CD4-positive, alpha-beta memory T cell (primary cell): Measurements from ENCODE around the gene MEX3C. TPM values are rescaled to one million over a fixed set of nuclear protein-coding genes. Genes with fewer than 3 reads are reported as not detected.

Source experiments
- CTCF ChIA-PET: fragments of 350-600 bp; sonication (Branson Sonifier 250); formaldehyde crosslinking; loops from one replicate; lab custom pipeline; 2021; ENCODE audit warnings: inconsistent platforms; ENCODE audit not compliant: partially characterized antibody; lab: Charles Lee
- POLR2A ChIA-PET: fragments of 350-600 bp; sonication (Branson Sonifier 250); formaldehyde crosslinking; loops from one replicate; lab custom pipeline; 2021; ENCODE audit not compliant: partially characterized antibody; lab: Charles Lee
- DNase-seq, 5 donors: peaks; one replicate each; pipeline versions ENCODE4 v3.0.0 to v3.0.0-alpha.2; 2020 to 2022; ENCODE audit warnings: mixed read lengths in 1 of 5
- H3K27ac ChIP-seq: one replicate; pipeline ENCODE4 v1.7.0; 2013; ENCODE audit warnings: low read depth, low read length
- H3K27me3 ChIP-seq: 2 replicates; pipeline ENCODE4 v1.7.0; 2013; ENCODE audit warnings: mild to moderate bottlenecking, low read length, moderate library complexity; ENCODE audit not compliant: insufficient read depth
- H3K36me3 ChIP-seq: 2 replicates; pipeline ENCODE4 v1.7.0; 2013; ENCODE audit warnings: mild to moderate bottlenecking, low read length, moderate library complexity; ENCODE audit not compliant: insufficient read depth
- H3K4me1 ChIP-seq: 2 replicates; pipeline ENCODE4 v1.7.0; 2013; ENCODE audit warnings: mild to moderate bottlenecking, low read length, moderate library complexity; ENCODE audit not compliant: insufficient read depth
- H3K4me3 ChIP-seq, 2 donors: one replicate each; pipeline ENCODE4 v1.7.0; 2013; ENCODE audit warnings: low read length in 2 of 2, mild to moderate bottlenecking in 1 of 2
- H3K9me3 ChIP-seq, 2 donors: one replicate each; pipeline ENCODE4 v1.7.0; 2013; ENCODE audit warnings: low read length in 2 of 2, control low read depth in 1 of 2; ENCODE audit not compliant: control insufficient read depth in 1 of 2
- H3K27ac Mint-ChIP-seq, 7 donors: one replicate each; pipeline ENCODE4 v1.8.0; 2020 to 2021; ENCODE audit warnings: mixed read lengths in 7 of 7, mild to moderate bottlenecking in 6 of 7, inconsistent platforms in 3 of 7, moderate library complexity in 3 of 7
- H3K27me3 Mint-ChIP-seq, 2 donors: one replicate each; pipeline ENCODE4 v1.8.0; 2020 to 2021; ENCODE audit warnings: mixed read lengths in 2 of 2
- H3K36me3 Mint-ChIP-seq, 2 donors: one replicate each; pipeline ENCODE4 v1.8.0; 2020 to 2021; ENCODE audit warnings: mixed read lengths in 2 of 2, inconsistent platforms in 1 of 2, mild to moderate bottlenecking in 1 of 2
- H3K4me1 Mint-ChIP-seq, 4 donors: one replicate each; pipeline ENCODE4 v1.8.0; 2020 to 2021; ENCODE audit warnings: mixed read lengths in 4 of 4, mild to moderate bottlenecking in 1 of 4
- H3K4me3 Mint-ChIP-seq, 8 donors: one replicate each; pipeline ENCODE4 v1.8.0; 2020 to 2021; ENCODE audit warnings: mixed read lengths in 8 of 8, mild to moderate bottlenecking in 7 of 8, moderate library complexity in 6 of 8, inconsistent platforms in 3 of 8
- H3K9me3 Mint-ChIP-seq, 8 donors: one replicate each; pipeline ENCODE4 v1.8.0; 2020 to 2021; ENCODE audit warnings: mixed read lengths in 8 of 8, mild to moderate bottlenecking in 5 of 8, inconsistent platforms in 3 of 8, moderate library complexity in 1 of 8
- intact Hi-C: fragments of 100-400 bp; cut with micrococcal nuclease; formaldehyde crosslinking; loops from one replicate; pipeline ENCODE4 v1.15.1; 2023
- polyA plus RNA-seq, 2 donors: library from polyadenylated mRNA; unstranded; fragments of 300-500 nt; fragmentation: Illumina TruSeq; gene quantifications; one replicate each; pipeline ENCODE4 v1.2.3, GENCODE V29; 2021
- total RNA-seq, 2 experiments: library from RNA; stranded (reverse); gene quantifications; one replicate each; pipeline ENCODE4 v1.2.3, GENCODE V29; 2021

The MEX3C gene
- total RNA-seq: 10 to 100 TPM; 60.9 to 64.8 TPM
- polyA plus RNA-seq: 10 to 100 TPM in 1 of 2 donors, 1 to 10 TPM in 1; 3.5 to 10.5 TPM

DNA sequence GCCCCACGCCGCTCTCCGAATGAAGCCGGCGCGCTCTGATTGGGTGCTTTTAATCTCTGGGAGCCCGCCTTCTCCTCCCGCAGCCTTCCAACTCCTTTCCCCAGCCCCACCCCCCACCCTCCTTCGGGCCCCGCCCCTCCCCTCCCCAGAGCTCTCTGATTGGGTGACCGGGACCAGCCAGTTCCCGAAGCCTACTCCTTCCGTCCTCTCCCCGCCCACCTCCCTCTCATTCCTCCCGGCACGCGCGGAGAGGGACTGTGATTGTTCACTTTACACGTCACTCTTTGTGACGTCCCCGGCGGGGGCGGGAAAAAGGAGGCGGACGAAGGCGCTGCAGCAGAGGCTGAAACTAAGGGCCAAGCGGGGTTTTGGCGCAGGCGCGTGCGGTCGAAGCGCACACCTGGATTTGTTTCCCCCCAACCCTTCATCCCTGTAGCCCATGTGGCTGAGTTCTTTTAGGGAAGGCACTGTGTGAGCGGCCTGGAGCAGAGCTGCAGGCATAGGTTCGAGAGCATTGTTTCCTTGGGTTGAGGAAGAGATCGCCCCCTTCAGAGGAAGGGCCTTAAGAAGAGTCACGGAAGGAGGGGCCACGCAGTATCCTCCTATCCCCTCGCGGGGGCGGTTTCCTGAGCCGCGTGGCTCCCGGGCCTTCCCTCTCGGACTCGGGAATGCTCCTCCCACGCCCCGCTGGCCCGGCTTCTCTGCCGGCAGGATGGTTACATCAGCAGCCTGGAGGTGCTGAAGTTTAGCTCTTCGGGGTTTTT lies at the start of gene MEX3C:
Gene MEX3C, minus strand, starts transcription at position 21 of the 764 bp plus-strand sequence. CDS start 361 bp downstream, outside the sequence.
- Mint-ChIP-seq H3K4me1 (peaks cover 20 to 39% (median 27%) of the 10 kb centered on the region in 4 donors), H3K27me3 (no peaks in the 10 kb centered on the region), H3K27ac (peak within 1 kb of the TSS; percentile 95 to 99 (median 98)), H3K36me3 (peaks cover 0 to 14% of the 10 kb centered on the region in 2 donors), H3K4me3 (peak within 1 kb of the TSS; percentile 95 to 98 (median 97)), H3K9me3 (no peaks in the 10 kb centered on the region)
- ChIA-PET CTCF (interaction anchor here (0.9 to 4.3 kb wide), 8 partner anchors 17 to 319 kb away, joined by 3 to 30 read pairs (median 4); partner anchors contain the start of gene ME2), POLR2A (interaction anchor here (0.7 to 4.7 kb wide), 10 partner anchors 8 to 319 kb away, joined by 3 to 106 read pairs (median 20); partner anchors contain the start of genes ELAC1, ME2 and SMAD4)
- intact Hi-C loops: loop anchor here (1.0 to 10.0 kb wide), 8 partner anchors 46 to 1703 kb away; partner anchors contain the start of genes ACAA2, CXXC1, ELAC1 and ME2
- DNase-seq: peak; percentile 98 to 99 (median 99)
- no peaks in the 10 kb centered on the region for H3K9me3 ChIP-seq
- H3K27ac ChIP-seq: peak within 1 kb of the TSS; percentile 77
- no peaks in the 10 kb centered on the region for H3K36me3 ChIP-seq
- peaks cover 24% of the 10 kb centered on the region for H3K4me1 ChIP-seq
- peak within 1 kb of the TSS; percentile 76 to 94 for H3K4me3 ChIP-seq
- no peaks in the 10 kb centered on the region for H3K27me3 ChIP-seq

DNA sequence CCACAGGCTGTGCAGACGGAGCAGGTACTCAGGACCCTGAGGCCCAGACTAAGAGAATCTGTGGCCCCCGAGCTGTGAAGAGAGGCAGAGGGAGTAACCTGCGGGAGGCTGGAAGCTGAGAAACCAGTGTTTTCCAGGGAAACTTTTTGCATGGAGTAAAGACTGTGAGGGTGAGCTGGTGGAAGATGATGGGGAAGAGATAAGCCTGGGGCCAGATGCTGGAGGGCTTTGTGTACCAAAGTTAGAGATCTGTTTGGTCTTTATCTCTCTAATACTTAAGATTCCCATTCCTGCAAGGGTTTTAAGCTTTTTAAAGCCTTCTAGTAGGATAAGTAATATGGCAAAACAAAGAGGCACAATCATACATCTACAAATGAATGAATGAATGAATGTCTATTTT lies 43.7 kb upstream of the MEX3C start:
- Mint-ChIP-seq H3K27ac (no peak overlapping the region), H3K27me3 (peaks cover 0 to 2% of the 10 kb centered on the region in 2 donors), H3K4me1 (no peaks in the 10 kb centered on the region), H3K4me3 (no peak overlapping the region), H3K9me3 (peaks cover 0 to 3% (median 0%) of the 10 kb centered on the region in 8 donors), H3K36me3 (no peaks in the 10 kb centered on the region)
- no peak for DNase-seq
- intact Hi-C loops: no loop called here
- H3K9me3 ChIP-seq: no peaks in the 10 kb centered on the region
- POLR2A ChIA-PET: no interaction called here
- no peaks in the 10 kb centered on the region for H3K4me1 ChIP-seq
- H3K4me3 ChIP-seq: no peak overlapping the region
- H3K36me3 ChIP-seq: no peaks in the 10 kb centered on the region
- no peak overlapping the region for H3K27ac ChIP-seq
- CTCF ChIA-PET: no interaction called here
- H3K27me3 ChIP-seq: no peaks in the 10 kb centered on the region

DNA sequence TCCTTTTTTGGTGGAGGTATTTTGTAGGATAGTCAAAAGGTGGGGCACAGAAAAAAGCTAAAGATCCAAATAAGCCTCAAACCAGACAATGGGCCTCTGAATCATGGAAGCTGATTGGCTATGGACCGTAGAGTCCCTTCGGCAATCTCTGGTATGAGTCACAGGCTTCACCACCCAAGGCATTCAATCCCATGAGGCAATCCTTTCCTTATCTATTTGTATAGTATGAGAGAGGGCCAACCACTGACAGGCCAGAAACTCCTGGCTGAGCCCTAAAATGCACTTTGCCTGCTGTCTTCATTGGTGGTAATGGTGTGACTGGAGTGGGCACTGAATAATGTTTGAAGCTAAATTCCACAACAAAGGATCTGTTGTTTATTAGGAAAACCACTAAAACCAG lies 38.7 kb upstream of the MEX3C start:
- ChIA-PET POLR2A (no interaction called here), CTCF (no interaction called here)
- no peaks in the 10 kb centered on the region for H3K27me3 ChIP-seq
- Mint-ChIP-seq H3K4me1 (no peaks in the 10 kb centered on the region), H3K36me3 (no peaks in the 10 kb centered on the region), H3K4me3 (no peak overlapping the region), H3K9me3 (no peaks in the 10 kb centered on the region), H3K27ac (no peak overlapping the region), H3K27me3 (peaks cover 0 to 1% of the 10 kb centered on the region in 2 donors)
- no peaks in the 10 kb centered on the region for H3K4me1 ChIP-seq
- H3K4me3 ChIP-seq: no peak overlapping the region
- intact Hi-C loops: no loop called here
- H3K27ac ChIP-seq: no peak overlapping the region
- no peak for DNase-seq
- no peaks in the 10 kb centered on the region for H3K36me3 ChIP-seq
- no peaks in the 10 kb centered on the region for H3K9me3 ChIP-seq

DNA sequence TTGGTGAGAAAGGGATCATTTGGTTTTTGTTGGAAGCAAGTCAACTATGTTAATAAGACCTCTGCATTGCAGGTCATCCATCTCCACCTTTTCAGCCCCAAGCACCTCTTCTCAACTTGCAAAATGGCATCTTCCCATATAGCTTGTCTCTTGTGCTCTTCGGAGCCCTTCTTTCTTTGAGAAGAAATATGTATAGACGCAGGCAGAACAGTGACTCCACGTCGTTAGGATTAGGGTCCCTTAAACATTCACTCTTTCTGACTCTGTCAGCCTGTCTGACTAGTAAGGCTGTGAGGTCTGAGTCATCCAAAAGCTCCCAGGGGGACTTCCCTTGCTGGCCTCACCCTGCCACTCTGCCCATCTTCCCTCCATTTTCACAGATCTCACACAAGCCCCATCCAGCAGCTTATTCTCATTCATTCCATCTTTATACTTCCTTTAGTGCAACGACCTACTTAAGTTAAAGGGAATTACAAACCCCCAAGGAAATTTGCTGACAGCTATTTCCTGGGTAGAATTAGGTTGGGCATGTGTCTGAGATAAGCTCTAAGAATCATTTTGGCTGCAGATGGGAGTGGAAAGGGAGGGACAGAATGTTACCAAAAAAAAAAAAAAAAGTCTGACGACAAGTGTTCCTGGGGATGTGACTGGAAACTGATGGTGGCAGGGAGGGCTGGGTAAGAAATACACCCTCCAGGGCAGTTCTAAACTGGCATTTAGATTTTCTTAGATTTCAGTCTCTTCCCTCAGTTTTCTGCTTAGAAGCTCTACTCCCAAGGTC lies 37.7 kb upstream of the MEX3C start:
- H3K27me3 ChIP-seq: no peaks in the 10 kb centered on the region
- no peaks in the 10 kb centered on the region for H3K36me3 Mint-ChIP-seq
- no peak overlapping the region for H3K27ac ChIP-seq
- ChIA-PET POLR2A (no interaction called here), CTCF (no interaction called here)
- no peak overlapping the region for H3K27ac Mint-ChIP-seq
- H3K36me3 ChIP-seq: no peaks in the 10 kb centered on the region
- H3K4me1 Mint-ChIP-seq: no peaks in the 10 kb centered on the region
- H3K4me3 ChIP-seq: no peak overlapping the region
- H3K4me1 ChIP-seq: no peaks in the 10 kb centered on the region
- no peak for DNase-seq
- H3K9me3 ChIP-seq: no peaks in the 10 kb centered on the region
- intact Hi-C loops: no loop called here
- peaks cover 0 to 1% of the 10 kb centered on the region in 2 donors for H3K27me3 Mint-ChIP-seq
- H3K9me3 Mint-ChIP-seq: peaks cover 0 to 4% (median 0%) of the 10 kb centered on the region in 8 donors
- H3K4me3 Mint-ChIP-seq: no peak overlapping the region

DNA sequence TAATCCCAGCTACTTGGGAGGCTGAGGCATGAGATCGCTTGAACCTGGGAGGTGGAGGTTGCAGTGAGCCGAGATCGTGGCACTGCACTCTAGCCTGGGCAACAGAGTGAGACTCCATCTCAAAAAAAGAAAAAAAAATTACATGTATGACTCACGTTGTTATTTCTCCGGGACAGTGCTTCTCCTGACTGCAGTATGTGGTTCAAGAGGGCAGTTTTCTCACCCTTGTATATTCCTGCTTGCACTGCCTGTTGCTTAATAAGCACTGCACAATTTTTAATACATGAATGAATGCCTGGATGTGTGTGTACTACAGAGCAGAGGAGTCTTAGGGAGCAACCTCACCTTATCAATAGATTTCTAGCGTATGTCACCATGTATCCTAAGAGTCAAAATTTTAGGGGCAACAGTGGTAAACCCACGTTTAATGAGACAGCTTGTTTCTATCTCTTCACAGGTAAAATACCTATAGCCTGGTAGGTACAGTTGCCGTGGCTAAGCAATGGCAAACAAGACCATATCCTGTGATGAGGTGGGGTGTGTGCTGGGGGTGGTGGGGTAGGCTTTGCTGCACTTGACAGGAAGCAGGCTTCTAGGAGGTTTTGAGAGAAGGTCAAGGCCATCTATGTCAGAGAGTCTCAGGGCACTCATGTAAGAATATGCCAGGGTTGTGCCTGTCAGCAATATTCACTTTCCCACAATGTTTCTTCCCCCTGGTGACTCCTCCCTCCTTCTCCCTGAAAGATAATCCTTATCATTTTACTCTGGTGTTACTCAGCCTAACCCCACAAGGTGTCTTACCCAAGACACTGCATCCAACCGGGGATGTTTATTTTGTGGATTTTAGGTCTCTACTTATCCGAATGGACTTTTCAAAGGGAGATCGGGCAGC lies 36.9 kb upstream of the MEX3C start:
- H3K36me3 Mint-ChIP-seq: no peaks in the 10 kb centered on the region
- H3K27ac ChIP-seq: no peak overlapping the region
- ChIA-PET POLR2A (no interaction called here), CTCF (no interaction called here)
- no peaks in the 10 kb centered on the region for H3K4me1 Mint-ChIP-seq
- H3K4me1 ChIP-seq: no peaks in the 10 kb centered on the region
- no peaks in the 10 kb centered on the region for H3K36me3 ChIP-seq
- no peaks in the 10 kb centered on the region for H3K9me3 ChIP-seq
- H3K27me3 ChIP-seq: no peaks in the 10 kb centered on the region
- no peak for DNase-seq
- H3K27me3 Mint-ChIP-seq: peaks cover 0 to 1% of the 10 kb centered on the region in 2 donors
- peaks cover 0 to 4% (median 0%) of the 10 kb centered on the region in 8 donors for H3K9me3 Mint-ChIP-seq
- intact Hi-C loops: no loop called here
- no peak overlapping the region for H3K27ac Mint-ChIP-seq
- no peak overlapping the region for H3K4me3 ChIP-seq
- H3K4me3 Mint-ChIP-seq: no peak overlapping the region

DNA sequence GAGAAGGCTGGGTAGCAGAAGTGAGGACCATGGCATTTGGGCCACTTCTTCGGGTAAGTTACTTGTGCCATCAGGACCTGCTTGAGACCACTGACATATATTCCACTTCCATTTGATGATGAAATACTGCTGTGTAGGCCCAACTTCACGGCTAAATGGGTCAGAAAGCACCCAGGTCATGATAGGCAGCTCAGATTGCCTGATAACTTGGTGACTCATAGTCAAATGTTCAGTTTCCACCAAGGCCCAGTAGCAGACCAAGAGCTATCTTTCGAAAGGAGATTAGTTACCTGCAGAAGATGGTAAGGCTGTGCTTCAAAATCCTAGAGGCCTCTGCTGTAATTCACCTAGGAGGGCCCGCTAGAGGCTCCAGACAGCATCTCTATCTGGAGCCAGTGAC lies 31.8 kb upstream of the MEX3C start:
- Mint-ChIP-seq H3K27me3 (peaks cover 0 to 5% of the 10 kb centered on the region in 2 donors), H3K27ac (no peak overlapping the region), H3K4me1 (no peaks in the 10 kb centered on the region), H3K9me3 (peaks cover 0 to 4% (median 0%) of the 10 kb centered on the region in 8 donors), H3K4me3 (no peak overlapping the region), H3K36me3 (no peaks in the 10 kb centered on the region)
- ChIA-PET CTCF (interaction anchor here (0.5 kb wide), 1 partner anchor 37 kb away, joined by 4 read pairs; no protein-coding TSS in a partner anchor), POLR2A (no interaction called here)
- Histone ChIP-seq H3K9me3 (no peaks in the 10 kb centered on the region), H3K36me3 (no peaks in the 10 kb centered on the region), H3K27me3 (no peaks in the 10 kb centered on the region), H3K27ac (no peak overlapping the region), H3K4me3 (no peak overlapping the region), H3K4me1 (no peaks in the 10 kb centered on the region)
- intact Hi-C loops: no loop called here
- DNase-seq: no peak
